Right atrium auricular region (tissue), 2 donors: ENCODE results near the gene DGCR2. TPM values are rescaled to one million over a fixed set of nuclear protein-coding genes. Genes with fewer than 3 reads are reported as not detected.

Experiments used
- DNase-seq: peaks from one replicate; pipeline ENCODE4 v3.0.0-alpha.2; 2019; ENCODE audit warnings: low spot score
- H3K27ac ChIP-seq, 2 donors: fragments of 200-600 bp; sonication (generic); 1 replicate in 1 of 2; 2 replicates in 1 of 2; pipeline ENCODE4 v1.5.1; 2016 to 2019
- H3K27me3 ChIP-seq, 2 donors: fragments of 200-600 bp; sonication (generic); one replicate each; pipeline versions ENCODE4 v1.5.1 to v1.6.0; 2017 to 2019
- H3K36me3 ChIP-seq: fragments of 200-600 bp; sonication (generic); one replicate; pipeline ENCODE4 v1.5.1; 2016
- H3K4me1 ChIP-seq, 2 donors: fragments of 200-600 bp; sonication (generic); one replicate each; pipeline versions ENCODE4 v1.5.1 to v1.6.0; 2017 to 2019
- H3K4me3 ChIP-seq, 2 donors: fragments of 200-600 bp; sonication (generic); 1 replicate in 1 of 2; 2 replicates in 1 of 2; pipeline ENCODE4 v1.5.1; 2017 to 2019; ENCODE audit warnings: mild to moderate bottlenecking in 1 of 2, moderate library complexity in 1 of 2
- H3K9me3 ChIP-seq, 2 donors: fragments of 200-600 bp; sonication (generic); one replicate each; pipeline ENCODE4 v1.5.1; 2019
- total RNA-seq, 2 donors: library from RNA; depleted of rRNA; stranded (reverse); fragments of >200 nt; gene quantifications; one replicate each; pipeline ENCODE4 v1.1.0, GENCODE V29; 2016
- TF ChIP-seq, protein P1 (sequence below), 2 donors: fragments of 200-600 bp; sonication (generic); IDR thresholded peaks; one replicate each; pipeline ENCODE4 v1.5.1; 2019; ENCODE audit warnings: antibody characterized with exemption in 2 of 2

The DGCR2 gene
- total RNA-seq, 2 donors from 2014 or later, result 32.8 to 48.1 TPM

DNA sequence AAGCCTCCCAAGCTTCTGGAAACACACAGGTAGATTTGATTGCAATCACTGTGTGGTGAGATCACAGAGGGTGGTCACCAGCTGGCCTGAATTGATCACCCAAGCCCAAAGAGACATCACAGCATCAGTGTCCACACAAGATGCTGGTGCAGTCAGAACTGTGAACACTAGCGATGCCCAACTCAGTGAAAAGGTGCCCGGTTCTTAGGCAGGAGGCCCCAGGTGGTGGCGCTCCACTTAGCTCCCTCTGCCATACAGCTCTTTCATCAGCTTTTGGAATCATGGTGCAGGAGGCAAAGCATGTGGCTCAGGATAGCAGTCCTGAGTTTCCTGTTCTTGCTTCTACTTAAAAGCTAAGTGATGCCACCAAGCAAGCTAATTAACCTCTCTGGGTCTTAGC is 11.1 kb downstream of the DGCR2 start:
- Histone ChIP-seq H3K36me3 (no peaks in the 10 kb centered on the region), H3K4me1 (peaks cover 0 to 60% of the 10 kb centered on the region in 2 donors), H3K27me3 (no peaks in the 10 kb centered on the region), H3K27ac (no peak overlapping the region), H3K9me3 (no peaks in the 10 kb centered on the region), H3K4me3 (no peak overlapping the region)
- DNase-seq, result no peak
- TF ChIP-seq, protein P1, sequence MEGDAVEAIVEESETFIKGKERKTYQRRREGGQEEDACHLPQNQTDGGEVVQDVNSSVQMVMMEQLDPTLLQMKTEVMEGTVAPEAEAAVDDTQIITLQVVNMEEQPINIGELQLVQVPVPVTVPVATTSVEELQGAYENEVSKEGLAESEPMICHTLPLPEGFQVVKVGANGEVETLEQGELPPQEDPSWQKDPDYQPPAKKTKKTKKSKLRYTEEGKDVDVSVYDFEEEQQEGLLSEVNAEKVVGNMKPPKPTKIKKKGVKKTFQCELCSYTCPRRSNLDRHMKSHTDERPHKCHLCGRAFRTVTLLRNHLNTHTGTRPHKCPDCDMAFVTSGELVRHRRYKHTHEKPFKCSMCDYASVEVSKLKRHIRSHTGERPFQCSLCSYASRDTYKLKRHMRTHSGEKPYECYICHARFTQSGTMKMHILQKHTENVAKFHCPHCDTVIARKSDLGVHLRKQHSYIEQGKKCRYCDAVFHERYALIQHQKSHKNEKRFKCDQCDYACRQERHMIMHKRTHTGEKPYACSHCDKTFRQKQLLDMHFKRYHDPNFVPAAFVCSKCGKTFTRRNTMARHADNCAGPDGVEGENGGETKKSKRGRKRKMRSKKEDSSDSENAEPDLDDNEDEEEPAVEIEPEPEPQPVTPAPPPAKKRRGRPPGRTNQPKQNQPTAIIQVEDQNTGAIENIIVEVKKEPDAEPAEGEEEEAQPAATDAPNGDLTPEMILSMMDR (IDR thresholded peaks at IDR 0.05), result no peak

DNA sequence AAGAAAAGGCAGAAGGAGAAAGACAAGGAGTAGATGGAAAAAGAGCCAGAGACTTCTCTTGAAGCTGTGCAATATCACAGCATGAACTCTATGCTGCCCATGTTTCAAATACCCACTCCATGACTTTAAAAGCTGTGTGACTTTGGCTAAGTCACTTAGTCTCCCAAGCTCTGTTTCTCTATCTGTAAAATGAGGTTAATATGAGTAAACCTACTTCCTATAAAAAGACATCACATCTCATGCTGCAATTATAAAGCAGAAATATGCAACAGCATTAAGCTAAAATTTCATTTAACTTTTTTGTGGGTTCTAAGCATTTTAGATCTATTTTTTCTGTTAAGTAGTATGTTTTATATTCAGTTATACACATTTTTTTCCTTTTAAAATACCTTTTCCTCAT is 11.6 kb downstream of the DGCR2 start:
- Histone ChIP-seq H3K27ac (no peak overlapping the region), H3K4me3 (no peak overlapping the region), H3K4me1 (peaks cover 0 to 60% of the 10 kb centered on the region in 2 donors), H3K36me3 (no peaks in the 10 kb centered on the region), H3K27me3 (no peaks in the 10 kb centered on the region), H3K9me3 (no peaks in the 10 kb centered on the region)
- DNase-seq, result no peak
- TF ChIP-seq, protein P1 (IDR thresholded peaks at IDR 0.05), result no peak

DNA sequence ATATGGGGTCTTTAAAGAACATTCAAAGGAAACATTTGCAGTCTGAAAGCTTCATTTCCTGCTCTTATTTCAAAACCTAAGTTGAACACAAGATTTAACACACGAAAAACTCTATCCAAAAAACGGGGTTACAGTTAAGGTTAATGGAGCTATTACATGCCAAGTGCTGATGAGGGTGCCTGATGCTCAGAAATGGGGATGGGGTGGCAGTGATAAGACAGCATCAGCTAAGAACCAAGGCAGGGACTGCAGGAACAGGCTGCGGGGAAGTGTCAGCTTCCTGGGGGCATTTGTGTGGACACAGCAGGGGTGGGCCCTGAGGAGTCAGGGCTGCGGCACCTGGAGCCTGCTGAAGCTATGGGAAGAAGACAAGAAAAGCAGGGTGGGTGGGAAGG is 12.2 kb downstream of the DGCR2 start:
- Histone ChIP-seq H3K9me3 (no peaks in the 10 kb centered on the region), H3K4me1 (peaks cover 0 to 58% of the 10 kb centered on the region in 2 donors), H3K27ac (no peak overlapping the region), H3K4me3 (no peak overlapping the region), H3K27me3 (no peaks in the 10 kb centered on the region), H3K36me3 (no peaks in the 10 kb centered on the region)
- DNase-seq, result no peak
- TF ChIP-seq, protein P1 (IDR thresholded peaks at IDR 0.05), result no peak

DNA sequence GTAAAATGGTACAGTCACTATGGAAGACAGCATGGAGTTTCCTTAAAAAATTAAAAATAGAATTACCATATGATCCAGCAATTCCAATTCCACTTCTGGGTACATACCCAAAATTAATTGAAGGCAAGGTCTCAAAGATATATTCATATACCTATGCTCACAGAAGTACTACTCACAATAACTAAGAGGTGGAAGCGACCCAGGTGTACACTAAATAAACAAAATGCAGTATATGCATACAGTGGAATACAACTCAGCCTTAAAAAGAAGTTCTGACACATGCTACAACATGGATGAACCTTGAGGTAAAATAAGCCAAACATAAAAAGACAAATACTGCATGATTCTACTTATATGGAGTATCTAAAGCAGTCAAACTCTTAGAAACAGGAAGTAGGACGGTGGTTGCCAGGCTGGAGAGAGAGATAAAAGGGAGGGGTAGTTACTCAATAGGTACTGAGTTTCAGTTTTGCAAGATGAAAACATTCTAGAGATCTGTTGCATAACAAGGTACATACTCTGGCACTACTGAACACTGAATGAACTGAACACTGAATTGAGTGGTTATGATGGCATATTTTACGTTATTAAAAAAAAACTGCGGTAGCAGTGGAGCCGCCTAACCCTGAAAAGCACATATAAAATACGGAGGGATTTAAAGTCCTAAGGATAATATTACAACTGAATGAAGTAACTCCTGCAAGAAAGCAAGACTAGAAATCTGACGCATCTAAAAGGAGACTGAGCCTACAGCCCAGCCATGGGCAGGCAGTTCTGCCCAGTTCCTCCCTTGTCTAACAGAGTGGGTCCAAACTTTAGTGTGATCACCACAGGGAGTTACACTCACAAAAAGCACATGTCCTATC is 12.8 kb downstream of the DGCR2 start:
- Histone ChIP-seq H3K4me3 (no peak overlapping the region), H3K36me3 (no peaks in the 10 kb centered on the region), H3K4me1 (peaks cover 0 to 56% of the 10 kb centered on the region in 2 donors), H3K27ac (no peak overlapping the region), H3K9me3 (no peaks in the 10 kb centered on the region), H3K27me3 (no peaks in the 10 kb centered on the region)
- TF ChIP-seq, protein P1 (IDR thresholded peaks at IDR 0.05), result no peak
- DNase-seq, result no peak

DNA sequence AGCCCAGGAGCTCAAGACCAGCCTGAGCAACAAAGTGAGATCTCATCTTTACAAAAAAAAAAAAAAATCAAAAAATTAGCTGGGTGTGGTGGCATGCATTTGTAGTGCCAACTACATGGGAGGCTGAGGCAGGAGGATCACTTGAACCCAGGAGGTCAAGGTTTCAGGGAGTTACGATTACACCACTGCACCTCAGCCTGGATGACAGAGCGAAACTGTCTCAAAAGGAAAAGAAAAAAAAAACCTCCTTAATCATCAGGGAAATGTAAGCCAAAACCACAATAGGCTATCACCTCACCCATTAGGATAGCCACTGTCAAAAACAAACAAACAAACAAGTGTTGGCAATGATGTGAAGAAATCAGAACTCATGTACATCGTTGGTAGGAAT is 13.4 kb downstream of the DGCR2 start:
- Histone ChIP-seq H3K36me3 (no peaks in the 10 kb centered on the region), H3K27me3 (no peaks in the 10 kb centered on the region), H3K4me3 (no peak overlapping the region), H3K4me1 (peaks cover 0 to 54% of the 10 kb centered on the region in 2 donors), H3K27ac (no peak overlapping the region), H3K9me3 (no peaks in the 10 kb centered on the region)
- no peak for DNase-seq
- TF ChIP-seq, protein P1 (IDR thresholded peaks at IDR 0.05), result no peak

DNA sequence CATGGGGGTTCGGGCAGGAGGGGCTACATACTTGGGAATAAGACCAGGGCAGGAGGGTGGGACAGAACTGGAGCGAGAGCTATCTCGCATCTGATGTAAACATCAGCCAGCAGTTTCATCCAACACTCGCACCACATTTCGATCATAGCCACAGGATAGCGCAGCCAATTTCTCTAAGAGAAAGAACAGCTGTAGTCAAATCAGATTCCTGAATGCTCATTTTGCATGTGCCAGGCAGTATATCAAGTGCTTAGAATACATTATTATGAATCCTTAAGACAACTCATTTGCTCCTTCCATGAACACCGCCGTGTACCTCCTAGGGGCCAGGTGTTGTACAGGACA is 14.5 kb downstream of the DGCR2 start:
- TF ChIP-seq, protein P1 (IDR thresholded peaks at IDR 0.05), result no peak
- no peaks in the 10 kb centered on the region for H3K36me3 ChIP-seq
- no peak overlapping the region for H3K27ac ChIP-seq

More for the DNA sequence above, 14.5 kb downstream of the DGCR2 start:
- H3K27me3 ChIP-seq, result no peaks in the 10 kb centered on the region
- H3K9me3 ChIP-seq, result no peaks in the 10 kb centered on the region
- H3K4me3 ChIP-seq, result no peak overlapping the region
- H3K4me1 ChIP-seq, result peaks cover 0 to 54% of the 10 kb centered on the region in 2 donors
- no peak for DNase-seq
